GM18498 (cell line): ENCODE data around the gene LCN2.
"Not testable (repeated sequence)": the region's sequence is repeated elsewhere in the genome, so short reads cannot be mapped to it uniquely, and the experiment has no call there.

Experiments used
- ATAC-seq: cut with Tn5 transposase; IDR thresholded peaks from one replicate; pipeline ENCODE4 v1.9.1; 2021; ENCODE audit warnings: mild to moderate bottlenecking, moderate library complexity; ENCODE audit not compliant: unreplicated experiment

LCN2 gene

DNA sequence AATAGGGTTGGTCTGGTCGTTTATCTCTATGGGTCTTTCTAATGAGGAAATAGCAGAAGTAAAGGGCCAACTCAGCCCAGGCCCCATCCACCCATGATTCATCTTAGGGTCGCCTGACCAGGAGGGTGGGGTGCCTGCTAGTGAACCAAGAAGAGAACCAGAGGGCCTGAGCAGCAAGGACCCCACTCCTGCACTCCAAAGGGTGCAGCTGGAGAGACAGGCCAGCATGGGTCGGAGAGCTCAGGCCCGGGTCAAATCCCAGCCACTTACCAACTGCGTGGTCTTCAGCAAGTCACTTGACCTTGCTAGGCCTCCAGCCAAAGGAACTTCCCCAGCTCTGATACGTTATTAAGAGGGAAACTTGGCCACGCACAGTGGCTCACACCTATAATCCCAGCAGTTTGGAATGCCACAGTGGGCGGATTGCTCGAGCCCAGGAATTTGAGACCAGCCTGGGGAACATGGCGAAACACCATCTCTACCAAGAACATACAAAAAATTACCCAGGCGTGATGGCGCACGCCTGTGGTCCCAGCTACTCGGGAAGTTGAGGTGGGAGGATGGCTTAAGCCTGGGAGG is 15.1 kb downstream of the LCN2 start:
- ATAC-seq, result no peak

DNA sequence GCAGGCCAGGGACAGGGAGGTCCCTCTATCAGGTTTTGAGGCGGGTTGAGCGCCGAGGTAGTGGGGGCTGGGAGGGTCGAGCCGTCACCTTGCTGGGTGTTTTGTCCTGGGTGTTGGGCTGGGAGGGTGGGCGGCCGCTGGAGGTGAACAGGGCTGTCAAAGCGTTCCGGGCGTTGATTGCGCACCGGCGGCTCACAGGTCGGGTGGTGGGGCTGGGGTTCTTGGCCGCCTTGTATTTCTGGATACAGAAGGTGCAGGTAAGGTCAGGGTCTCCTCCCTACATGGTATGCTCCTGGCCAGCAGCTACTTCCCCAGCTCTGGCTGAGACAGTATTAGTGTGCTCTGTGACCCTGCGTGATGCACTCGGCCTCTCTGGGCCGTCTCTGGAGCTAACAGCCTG is 16.9 kb downstream of the LCN2 start:
- ATAC-seq, result no peak

DNA sequence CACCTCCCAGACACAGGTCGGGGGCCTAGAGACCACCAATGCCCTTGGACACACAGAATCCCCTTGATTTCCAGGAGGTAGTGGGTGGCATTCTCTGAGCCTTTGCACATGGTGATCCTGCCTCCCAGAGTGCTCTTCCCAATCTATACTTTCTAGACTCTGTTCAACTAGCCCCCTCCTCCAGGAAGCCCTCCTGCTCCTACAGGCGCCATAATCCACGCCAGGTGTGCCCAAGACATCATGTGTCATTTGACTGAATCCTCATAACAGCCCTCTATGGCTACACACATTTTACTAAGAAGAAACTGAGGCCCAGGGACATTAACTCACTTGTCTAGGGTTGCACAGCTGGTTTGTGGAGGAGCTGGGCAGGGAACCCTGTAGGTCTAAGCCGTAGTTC is 18.0 kb downstream of the LCN2 start:
- no peak for ATAC-seq

DNA sequence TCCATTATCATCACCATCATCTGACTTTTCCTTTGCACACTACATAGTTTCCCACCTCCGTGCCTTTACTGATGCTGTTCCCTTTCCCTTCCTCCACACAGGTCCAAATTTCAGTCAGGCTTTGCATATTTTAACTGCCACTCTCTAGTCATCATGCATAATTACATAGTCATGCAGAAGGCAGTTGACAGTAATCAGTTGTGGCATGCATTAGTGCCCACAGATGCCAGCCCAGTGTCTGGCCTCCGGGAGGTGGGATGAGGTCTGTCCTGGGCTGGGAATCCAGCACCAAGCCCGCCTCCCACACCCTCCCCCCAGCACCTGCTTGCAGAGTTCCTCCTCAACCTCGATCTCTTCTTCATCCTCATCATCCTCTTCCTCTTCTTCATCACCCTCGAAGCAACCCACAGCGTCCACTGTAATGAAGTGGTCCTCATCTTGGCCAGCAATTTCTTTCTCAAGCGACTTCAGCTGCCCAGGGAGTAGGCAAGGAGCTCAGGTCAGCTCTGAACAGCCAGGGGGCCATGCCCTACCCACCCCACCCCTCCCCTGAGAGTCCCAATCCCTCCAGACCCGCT is 19.6 kb downstream of the LCN2 start:
- no peak for ATAC-seq

DNA sequence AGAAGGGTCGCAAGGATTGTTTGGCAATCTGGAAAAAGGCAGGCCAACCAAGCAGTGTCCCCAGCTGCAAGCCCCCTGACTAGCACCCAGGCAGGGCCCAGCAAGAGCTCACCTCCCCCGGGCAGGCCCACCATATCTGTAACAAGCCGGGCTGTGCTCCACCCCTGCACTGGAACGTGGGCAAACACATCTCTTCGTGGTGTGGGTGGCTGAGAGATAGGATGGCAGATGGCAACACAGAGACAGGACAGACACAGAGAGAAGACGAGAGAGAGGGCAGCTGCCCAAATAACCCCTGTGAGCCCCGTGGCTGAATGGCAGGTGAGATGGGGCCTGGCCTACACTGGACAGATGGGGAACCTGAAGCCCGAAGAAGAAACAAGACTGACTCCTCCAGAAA is 20.2 kb downstream of the LCN2 start:
- no peak for ATAC-seq

DNA sequence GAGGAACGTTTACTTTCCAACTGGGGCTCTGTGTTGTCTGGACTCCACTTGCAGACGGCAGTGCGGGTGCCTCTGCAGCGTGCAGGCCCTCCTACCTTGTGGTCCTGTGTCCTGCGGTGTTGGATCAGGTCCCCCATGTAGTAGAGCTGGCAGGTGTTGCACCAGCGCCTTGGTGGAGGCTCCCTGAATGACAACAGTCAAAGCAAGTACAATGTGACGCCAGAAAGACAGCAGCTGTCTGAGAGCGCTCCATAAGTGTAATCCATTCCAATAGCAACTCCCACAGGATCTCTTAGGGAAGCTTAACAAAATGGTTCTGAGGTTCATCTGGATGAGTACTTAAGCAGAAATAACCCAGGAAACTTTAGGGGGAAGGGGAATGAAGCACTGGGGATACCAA is 20.7 kb downstream of the LCN2 start:
- ATAC-seq, result no peak

DNA sequence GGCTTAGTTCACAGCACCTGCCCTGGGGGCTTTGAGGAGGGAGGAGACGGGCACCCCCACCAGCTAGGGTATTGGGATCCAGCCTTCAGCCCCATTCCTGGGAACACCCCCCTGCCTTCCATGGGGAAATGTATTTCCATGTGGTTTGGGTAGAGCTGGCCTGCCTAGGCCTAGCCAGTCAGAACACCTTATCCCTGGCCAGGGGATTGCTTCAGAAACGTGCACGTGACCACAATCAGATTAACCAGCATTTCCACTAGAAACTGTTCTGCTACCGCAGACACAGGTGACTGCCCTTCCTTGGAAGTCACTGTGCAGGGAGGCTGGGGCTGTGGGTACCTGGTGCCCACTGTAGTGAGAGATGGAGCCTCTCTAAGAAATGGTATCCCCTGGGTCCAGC is 24.8 kb downstream of the LCN2 start:
- ATAC-seq, result no peak

DNA sequence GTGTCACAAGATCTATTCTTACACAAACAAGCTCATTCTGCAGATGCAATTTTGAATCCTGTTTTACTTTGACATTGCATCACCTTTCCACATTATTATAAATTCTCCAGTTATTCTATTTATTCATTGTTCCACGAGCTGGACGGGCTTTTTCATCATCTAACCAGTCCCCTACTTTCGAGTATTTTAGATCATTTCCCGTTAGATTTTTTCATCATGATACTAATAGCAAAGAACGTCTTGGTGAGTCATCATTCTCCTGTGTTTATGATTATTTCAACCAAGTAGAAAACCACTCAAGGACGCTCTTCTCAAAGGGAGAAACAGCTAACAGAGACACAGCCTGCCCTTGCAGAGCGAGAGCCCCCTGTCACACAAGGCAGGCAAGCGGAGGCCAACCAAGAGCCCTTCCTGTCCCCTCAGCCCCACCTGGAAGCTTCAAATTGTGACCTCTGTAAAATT is 25.9 kb downstream of the LCN2 start:
- no peak for ATAC-seq

DNA sequence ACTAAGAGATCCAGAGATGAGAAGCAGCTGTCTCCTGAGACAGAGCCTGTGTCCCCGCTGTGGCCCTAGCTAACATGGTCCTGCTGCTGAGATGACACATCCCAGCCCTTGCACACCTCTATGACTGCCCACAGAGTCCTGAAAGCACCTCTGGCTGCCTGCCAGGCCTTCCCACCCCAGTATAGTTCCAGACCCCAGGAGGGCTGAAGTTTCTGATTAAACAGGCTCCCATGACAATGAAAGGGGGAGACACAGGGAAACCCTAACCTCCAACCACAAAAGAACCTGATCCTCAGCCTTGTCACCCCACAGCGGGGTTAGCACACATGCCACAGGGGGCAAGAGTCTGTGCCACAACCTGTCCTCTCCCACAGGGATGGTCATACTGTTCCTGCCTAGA is 26.5 kb downstream of the LCN2 start:
- ATAC-seq, result no peak

DNA sequence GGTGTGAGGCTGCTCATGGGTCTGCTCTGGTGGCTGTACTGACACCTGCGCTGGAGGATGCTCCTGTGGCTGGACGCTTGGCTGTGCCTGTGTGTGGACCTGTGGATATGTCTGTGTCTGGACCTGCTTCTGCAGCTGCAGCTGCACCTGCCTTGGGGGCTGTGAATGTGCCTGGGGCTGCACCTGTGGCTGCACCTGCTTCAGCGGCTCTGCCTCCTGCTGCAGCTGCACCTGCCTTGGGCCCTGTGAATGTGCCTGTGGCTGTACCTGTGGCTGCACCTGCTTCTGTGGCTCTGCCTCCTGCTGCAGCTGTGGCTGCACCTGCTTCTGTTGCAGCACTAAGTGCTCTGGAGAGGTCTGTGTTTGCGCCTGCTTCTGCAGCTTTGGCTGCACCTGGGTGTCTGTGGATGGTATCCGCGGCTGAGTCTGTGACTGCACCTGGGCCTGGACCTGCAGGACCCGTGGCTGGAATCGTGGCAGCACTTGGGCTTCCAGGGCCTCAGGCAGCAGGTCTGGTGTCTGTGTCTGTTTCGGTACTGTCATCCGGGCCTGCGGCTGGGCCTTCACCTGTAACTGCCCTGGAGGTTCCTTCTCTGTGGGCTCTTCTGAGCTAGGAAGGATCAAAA is 29.7 kb downstream of the LCN2 start:
- ATAC-seq, result no peak

DNA sequence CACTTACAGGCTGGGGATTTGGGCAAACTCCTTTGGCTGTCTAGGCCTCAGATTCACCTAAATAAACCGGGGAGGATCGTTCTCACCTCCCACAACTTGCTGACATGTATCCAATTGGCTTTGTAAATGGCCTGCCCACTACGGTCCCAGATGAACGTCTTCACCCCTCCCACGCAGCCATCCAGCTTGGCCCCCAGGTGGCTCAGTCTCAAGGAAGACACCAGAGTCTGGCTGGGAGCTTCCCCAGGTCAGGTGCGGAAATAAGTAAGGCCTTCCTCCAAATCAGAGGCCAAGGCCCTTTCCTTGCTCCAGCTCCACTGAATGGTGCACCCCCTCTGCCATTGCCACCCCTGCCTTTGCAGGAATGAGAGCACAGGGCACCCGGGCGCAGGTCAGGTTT is 30.7 kb downstream of the LCN2 start:
- no peak for ATAC-seq

DNA sequence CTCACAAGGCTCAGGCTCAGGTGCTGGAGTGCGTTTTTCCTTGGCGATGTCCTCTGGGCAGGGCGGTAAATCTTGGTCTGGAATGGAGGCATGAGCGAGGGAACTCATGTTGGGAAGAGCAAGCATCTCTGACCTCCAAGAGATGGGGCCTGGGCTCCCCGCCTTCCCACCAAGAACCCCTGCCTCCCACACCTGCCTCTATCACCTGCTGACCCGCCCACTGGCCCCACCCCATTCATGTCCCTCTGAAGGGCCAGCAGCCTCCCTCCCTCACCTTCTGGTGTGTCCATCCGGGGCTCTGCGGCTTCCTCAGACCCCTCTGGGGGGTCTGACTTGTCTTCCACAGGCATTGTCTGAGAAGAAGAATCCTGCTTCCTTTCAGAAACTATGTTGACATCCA is 31.2 kb downstream of the LCN2 start:
- no peak for ATAC-seq

DNA sequence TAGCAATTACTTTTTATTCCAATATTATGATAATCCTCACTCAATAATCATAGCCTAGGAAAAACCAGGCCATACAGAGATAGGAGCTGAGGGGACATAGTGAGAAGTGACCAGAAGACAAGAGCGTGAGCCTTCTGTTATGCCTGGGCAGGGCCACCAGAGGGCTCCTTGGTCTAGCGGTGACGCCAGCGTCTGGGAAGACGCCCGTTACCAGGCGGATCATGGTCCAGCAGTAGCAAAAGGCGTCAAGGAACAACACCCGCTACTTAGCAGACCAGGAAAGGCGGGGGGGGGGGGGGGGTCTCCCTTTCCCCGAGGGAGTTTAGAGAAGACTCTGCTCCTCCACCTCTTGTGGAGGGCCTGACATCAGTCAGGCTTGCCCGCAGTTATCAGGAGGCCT is 32.2 kb downstream of the LCN2 start:
- not testable (repeated sequence) for ATAC-seq

DNA sequence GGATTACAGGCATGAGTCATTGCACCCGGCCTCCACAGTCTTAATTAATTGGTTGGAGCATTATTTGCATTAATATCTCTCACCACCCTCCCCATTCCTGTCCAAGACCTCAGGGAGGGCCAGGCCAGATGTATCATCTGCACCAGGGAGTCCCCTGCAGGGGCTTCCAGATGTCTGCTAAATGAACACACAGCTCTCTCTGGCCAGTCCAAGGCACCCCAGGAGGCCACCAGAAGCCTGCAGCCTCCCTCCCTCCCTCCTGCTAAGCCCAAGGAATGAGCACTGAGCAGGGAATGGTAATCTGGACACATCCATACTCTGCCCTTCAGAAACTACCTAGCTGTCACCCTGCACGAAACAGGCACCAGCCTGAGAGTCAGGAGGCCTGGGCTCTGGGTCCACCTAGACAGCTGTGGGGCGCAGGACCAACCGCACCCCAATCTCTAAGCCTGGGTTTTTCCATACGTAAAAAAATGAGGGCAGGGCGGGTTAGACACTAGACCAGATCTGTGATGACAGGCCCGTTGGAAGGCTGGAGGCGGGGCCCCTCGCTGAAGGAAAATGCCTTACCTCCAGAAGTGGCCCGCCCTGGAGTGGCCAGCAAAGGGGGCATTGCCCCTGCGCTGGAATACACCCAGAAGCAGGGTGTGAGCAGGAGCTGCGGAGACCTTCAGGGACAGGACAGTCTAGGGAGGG is 33.8 kb downstream of the LCN2 start:
- ATAC-seq, result no peak

DNA sequence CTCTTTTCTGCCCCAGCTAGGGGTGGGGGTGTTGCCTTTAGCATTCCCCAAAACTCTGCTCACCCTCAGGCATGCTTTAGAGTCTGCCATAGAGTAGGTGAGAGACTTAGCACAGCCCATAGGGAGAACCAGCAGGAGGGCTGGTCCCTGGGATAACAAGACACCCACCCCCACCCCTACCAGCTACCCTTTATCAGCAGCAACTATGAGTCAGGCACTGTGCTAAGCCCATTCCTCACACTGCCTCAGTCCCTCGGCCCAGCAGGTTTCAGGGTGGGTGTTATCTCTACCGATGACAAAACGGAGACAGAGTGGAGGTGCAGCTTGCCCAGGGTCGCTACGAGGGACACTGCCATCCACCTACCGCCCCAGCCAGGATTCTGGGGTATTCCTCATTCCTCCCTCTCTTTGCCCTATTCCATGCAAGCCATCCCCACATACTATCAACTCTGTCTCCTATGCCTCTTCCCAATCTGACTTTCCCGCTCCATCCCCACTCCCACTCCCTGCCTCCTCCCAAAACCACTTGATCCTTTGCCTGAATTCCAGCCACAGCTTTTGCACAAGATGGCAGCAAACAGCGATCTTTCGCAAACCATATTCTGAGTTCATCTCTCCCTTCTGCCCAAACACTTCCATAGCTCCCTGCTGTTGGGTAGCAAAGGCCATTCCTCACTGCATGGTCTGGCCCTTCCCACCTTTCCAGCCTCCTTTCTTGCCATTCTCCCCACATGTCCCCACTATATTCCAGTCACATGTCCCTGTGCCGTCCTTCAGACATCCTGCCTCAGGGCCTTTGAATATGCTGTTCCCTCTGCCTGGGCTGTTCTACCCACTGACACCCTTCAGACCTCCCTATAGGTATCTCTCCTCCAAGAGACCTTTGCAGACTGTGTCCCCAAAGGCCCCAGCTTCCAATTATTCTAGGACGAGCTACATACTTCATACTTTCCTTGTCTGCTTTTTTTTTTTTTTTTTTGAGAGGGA is 37.0 kb downstream of the LCN2 start:
- ATAC-seq, result no peak

DNA sequence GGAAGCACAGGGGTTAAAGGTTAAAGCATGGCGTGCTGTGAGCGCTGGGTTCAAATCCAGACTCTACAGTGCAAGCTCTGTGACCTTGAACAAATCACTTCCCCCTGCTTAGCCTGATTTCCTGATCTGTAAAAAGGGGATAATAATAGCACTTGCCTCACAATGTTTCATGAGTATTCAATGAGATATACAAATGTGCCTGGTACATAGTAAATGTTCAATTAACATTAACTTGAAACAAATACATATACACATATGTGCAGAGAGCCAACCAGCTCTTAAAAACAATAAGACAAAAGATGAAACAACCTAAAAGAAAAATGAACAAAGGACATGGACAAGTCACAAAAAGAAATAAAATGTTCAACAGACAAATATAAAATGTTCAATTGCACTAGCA is 38.1 kb downstream of the LCN2 start:
- ATAC-seq, result no peak

DNA sequence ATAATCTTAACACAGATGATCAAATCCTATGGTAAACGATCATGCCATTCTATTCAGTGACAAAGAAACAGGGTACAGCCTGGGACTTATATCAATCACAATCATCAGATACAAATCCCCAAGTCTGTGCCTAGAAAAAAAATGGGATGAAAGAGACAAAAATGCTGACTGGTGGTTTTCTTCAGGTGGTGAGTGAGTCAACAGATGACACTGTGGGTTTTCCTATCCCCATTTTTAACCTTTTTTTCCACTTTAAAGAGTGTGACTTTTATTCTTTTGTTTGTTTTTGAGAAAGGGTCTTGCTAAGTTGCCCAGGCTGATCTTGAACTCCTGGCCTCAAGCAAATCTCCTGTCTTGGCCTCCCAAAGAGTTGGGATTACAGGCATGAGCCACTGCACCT is 39.0 kb downstream of the LCN2 start:
- ATAC-seq, result no peak

DNA sequence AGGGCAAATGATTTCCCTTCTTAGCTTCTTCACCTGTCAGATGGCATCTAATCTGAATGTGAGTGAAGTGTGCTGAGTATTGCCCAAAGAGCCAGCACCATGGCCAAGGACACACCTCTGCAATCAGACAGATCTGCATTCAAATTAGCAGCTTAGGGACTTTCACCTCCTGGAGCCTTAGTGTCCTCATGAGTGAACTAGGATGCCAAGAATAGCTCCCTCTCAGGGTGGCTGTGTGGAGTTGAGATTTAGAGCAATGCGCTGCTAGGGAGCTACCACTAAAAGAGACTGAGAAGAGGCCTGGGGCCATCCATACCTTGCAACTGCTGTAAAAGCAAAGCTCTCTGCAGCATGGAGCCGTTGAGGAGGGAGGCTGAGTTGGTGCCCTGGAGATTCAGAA is 40.8 kb downstream of the LCN2 start:
- ATAC-seq, result no peak

DNA sequence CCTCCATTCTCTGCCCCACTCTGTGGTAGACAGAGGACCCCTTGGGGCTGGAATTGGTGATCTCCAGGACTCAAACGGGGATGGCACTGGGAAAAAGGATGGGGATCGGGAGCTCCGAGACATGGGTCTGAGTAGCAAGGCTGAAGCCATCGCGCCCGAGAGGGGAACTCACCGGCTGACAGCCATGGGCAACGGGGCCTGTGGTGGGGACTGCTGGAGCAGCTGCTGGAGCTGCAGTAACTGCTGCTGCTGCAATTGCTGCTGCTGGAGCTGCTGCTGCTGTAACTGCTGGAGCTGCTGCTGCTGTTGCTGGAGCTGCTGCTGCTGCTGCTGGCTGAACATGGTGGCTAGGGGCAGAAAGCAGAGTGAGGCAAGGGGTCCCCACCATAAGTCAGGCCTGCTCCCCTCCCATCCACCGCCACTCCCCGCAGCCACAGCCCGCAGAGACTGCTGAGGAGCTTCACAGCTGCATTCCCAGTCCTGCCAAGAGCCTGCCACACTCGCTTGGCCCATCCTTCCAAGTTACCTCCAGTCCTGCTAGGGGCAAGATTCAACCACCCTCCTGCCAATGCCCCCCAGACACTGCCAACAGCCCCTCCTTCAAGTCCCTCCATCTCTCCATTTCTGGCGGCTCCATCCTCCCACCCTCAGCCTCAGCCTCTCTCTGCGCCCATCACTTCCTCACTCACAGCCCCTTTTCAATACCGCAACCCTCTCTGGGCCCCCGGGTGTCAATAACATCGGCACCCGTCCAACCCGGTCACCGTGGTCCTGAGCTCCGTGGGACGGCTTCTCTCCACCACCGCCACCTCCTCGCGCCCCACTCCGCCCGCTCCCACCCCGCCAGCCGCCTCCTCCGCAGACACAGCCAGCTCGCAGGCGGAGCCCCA is 41.5 kb downstream of the LCN2 start:
- ATAC-seq, result no peak
